ENCODE results near the gene SH3TC1.

SH3TC1 gene

DNA sequence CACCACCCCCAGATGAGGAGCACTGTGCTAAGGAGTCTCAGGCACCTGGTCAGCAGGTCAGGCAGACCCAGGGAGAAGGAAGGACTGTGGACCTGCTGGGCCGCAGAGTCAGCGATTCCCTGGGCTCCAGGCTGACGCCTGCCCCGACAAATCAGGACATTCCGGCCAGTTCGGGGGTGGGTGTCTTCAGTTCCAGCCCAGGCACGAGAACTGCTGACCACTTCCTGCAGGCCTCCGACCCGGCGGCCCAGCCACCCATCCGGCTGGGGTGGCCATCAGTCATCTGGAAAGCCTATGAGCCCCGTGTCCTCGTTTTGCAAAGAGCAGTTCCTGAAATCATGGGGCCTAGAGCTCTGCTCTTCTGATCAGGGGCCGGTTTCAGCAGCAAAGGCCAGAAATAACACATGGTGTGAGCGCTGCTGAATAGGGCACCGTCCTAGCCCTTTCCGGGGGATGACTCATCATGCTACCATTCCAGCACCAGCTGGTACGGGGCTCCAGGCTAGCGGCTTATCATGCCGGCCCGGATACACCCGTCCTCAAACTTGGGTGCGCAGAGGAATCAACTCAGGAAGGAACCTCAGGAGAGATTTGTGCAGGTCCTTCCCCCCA, 7.8 kb upstream of the SH3TC1 start:
- DNase-seq (ENCODE audit: low read depth in 1 of 2, low spot score in 1 of 2): no peak
- H3K27me3 ChIP-seq (ENCODE audit: insufficient read depth, poor library complexity, severe bottlenecking): no peaks in the 10 kb centered on the region
- H3K27ac ChIP-seq (replicated peaks): no peak overlapping the region
- no peak for TF ChIP-seq GABPA (IDR thresholded peaks at IDR 0.05; ENCODE audit: low read depth)
- TF ChIP-seq, protein P1, sequence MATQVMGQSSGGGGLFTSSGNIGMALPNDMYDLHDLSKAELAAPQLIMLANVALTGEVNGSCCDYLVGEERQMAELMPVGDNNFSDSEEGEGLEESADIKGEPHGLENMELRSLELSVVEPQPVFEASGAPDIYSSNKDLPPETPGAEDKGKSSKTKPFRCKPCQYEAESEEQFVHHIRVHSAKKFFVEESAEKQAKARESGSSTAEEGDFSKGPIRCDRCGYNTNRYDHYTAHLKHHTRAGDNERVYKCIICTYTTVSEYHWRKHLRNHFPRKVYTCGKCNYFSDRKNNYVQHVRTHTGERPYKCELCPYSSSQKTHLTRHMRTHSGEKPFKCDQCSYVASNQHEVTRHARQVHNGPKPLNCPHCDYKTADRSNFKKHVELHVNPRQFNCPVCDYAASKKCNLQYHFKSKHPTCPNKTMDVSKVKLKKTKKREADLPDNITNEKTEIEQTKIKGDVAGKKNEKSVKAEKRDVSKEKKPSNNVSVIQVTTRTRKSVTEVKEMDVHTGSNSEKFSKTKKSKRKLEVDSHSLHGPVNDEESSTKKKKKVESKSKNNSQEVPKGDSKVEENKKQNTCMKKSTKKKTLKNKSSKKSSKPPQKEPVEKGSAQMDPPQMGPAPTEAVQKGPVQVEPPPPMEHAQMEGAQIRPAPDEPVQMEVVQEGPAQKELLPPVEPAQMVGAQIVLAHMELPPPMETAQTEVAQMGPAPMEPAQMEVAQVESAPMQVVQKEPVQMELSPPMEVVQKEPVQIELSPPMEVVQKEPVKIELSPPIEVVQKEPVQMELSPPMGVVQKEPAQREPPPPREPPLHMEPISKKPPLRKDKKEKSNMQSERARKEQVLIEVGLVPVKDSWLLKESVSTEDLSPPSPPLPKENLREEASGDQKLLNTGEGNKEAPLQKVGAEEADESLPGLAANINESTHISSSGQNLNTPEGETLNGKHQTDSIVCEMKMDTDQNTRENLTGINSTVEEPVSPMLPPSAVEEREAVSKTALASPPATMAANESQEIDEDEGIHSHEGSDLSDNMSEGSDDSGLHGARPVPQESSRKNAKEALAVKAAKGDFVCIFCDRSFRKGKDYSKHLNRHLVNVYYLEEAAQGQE (IDR thresholded peaks at IDR 0.05; ENCODE audit: insufficient replicate concordance, low read depth): no peak
- no peak for TF ChIP-seq POLR2AphosphoS5 (IDR thresholded peaks at IDR 0.05; ENCODE audit: low read depth)
- TF ChIP-seq, protein P2, sequence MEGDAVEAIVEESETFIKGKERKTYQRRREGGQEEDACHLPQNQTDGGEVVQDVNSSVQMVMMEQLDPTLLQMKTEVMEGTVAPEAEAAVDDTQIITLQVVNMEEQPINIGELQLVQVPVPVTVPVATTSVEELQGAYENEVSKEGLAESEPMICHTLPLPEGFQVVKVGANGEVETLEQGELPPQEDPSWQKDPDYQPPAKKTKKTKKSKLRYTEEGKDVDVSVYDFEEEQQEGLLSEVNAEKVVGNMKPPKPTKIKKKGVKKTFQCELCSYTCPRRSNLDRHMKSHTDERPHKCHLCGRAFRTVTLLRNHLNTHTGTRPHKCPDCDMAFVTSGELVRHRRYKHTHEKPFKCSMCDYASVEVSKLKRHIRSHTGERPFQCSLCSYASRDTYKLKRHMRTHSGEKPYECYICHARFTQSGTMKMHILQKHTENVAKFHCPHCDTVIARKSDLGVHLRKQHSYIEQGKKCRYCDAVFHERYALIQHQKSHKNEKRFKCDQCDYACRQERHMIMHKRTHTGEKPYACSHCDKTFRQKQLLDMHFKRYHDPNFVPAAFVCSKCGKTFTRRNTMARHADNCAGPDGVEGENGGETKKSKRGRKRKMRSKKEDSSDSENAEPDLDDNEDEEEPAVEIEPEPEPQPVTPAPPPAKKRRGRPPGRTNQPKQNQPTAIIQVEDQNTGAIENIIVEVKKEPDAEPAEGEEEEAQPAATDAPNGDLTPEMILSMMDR (IDR thresholded peaks at IDR 0.05; ENCODE audit: insufficient read depth, low read length): no peak
- TF ChIP-seq SPI1 (IDR thresholded peaks at IDR 0.05; ENCODE audit: borderline replicate concordance, low read depth): no peak
- no peak overlapping the region for H3K4me3 ChIP-seq (replicated peaks; ENCODE audit: insufficient read depth, low read length)

DNA sequence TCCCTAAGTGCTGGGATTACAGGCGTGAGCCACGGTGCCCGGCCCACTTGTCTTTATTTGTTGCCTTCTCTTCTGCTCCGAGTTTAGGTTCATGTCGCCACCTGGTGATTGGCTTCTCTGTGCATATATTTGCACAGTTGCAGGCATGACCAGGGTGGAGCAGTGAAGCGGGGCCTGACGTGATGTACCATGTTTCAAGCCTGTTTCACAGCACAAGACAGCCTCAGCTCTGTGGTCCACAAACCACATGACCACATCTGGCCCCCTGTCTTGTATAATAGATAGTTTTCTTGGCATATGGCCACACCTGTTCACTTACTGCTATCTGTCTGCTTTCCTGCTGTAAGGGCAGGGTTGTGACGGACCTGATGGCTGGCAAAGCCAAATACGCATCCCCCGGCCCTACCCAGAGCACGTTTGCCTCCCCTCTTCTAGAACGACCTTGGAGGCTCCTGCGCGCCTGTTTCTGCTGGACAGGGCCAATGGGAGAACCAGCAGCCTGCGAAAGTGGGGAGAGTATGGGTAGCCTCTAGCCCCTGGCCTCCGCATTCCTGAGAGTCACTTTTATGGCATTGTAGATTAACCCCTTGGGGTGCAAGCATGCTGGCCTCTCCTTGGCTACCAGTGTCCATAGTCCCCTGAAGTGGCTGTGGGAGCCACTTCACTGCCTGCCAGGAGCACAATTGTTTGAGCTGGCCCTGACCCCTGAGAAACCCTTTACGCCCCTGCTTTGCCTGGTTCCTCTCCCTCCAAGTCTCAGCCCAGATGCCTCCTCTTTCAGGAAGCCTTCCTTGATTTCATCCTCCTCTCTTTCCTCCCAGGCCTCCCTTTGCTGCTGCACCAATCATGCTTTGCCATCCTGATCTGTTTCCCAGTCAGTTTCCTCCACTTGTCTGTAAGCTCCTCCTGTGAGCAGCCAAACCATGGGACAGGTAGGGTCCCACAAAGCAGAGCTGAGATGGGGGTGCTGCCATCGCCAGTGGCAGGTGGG, 6.0 kb upstream of the SH3TC1 start:
- H3K27ac ChIP-seq (replicated peaks): no peak overlapping the region
- no peaks in the 10 kb centered on the region for H3K27me3 ChIP-seq (ENCODE audit: insufficient read depth, poor library complexity, severe bottlenecking)
- TF ChIP-seq GABPA (IDR thresholded peaks at IDR 0.05; ENCODE audit: low read depth): no peak
- TF ChIP-seq, protein P1 (IDR thresholded peaks at IDR 0.05; ENCODE audit: insufficient replicate concordance, low read depth): no peak
- TF ChIP-seq, protein P2 (IDR thresholded peaks at IDR 0.05; ENCODE audit: insufficient read depth, low read length): no peak
- TF ChIP-seq POLR2AphosphoS5 (IDR thresholded peaks at IDR 0.05; ENCODE audit: low read depth): no peak
- TF ChIP-seq SPI1 (IDR thresholded peaks at IDR 0.05; ENCODE audit: borderline replicate concordance, low read depth): no peak
- DNase-seq (ENCODE audit: low read depth in 1 of 2, low spot score in 1 of 2): peak in 1 of 2 experiments; percentile 34
- no peak overlapping the region for H3K4me3 ChIP-seq (replicated peaks; ENCODE audit: insufficient read depth, low read length)

- Histone ChIP-seq H3K4me3 (replicated peaks; ENCODE audit: insufficient read depth, low read length) (no peak overlapping the region), H3K27ac (replicated peaks) (no peak overlapping the region), H3K27me3 (ENCODE audit: insufficient read depth, poor library complexity, severe bottlenecking) (no peaks in the 10 kb centered on the region)
- TF ChIP-seq SPI1 (IDR thresholded peaks at IDR 0.05; ENCODE audit: borderline replicate concordance, low read depth): no peak
- no peak for DNase-seq (ENCODE audit: low read depth in 1 of 2, low spot score in 1 of 2)
Measured at GRCh38 chr4:8194306-8195242, 4.5 kb upstream of the SH3TC1 start.
